Epithelial cell of esophagus (primary cell): ENCODE results near the gene DNAJC16.

Source experiments
- DNase-seq: peaks from one replicate; pipeline ENCODE4 v3.0.0; 2010; ENCODE audit warnings: low read depth
- H3K4me3 ChIP-seq: 2 replicates; pipeline ENCODE4 v1.5.1; 2011; ENCODE audit warnings: mild to moderate bottlenecking, low read length, control low read depth
- CTCF ChIP-seq: IDR thresholded peaks from 2 replicates; pipeline ENCODE4 v1.5.1; 2011; ENCODE audit warnings: low read depth, mild to moderate bottlenecking, low read length, control low read depth, inconsistent platforms; ENCODE audit not compliant: insufficient read depth; ENCODE audit errors: missing control alignments

DNAJC16 gene

GRCh38 chr1:15620155-15620545 lies 93.5 kb downstream of the DNAJC16 start:
- DNase-seq, result peak; percentile 83
- no peak for TF ChIP-seq CTCF
- peak overlapping the region; percentile 20 for H3K4me3 ChIP-seq

GRCh38 chr1:15620902-15621682 lies 94.4 kb downstream of the DNAJC16 start:
- TF ChIP-seq CTCF, result no peak
- DNase-seq, result no peak
- H3K4me3 ChIP-seq, result no peak overlapping the region

- H3K4me3 ChIP-seq, result no peak overlapping the region
- no peak for DNase-seq
- no peak for TF ChIP-seq CTCF
Observed at GRCh38 chr1:15621975-15622374, 95.3 kb downstream of the DNAJC16 start.

- no peak overlapping the region for H3K4me3 ChIP-seq
- no peak for DNase-seq
- TF ChIP-seq CTCF, result no peak
Observed at GRCh38 chr1:15622712-15623373, 96.2 kb downstream of the DNAJC16 start.

GRCh38 chr1:15623435-15623834 lies 96.8 kb downstream of the DNAJC16 start:
- H3K4me3 ChIP-seq, result no peak overlapping the region
- no peak for TF ChIP-seq CTCF
- DNase-seq, result no peak

- no peak for TF ChIP-seq CTCF
- H3K4me3 ChIP-seq, result no peak overlapping the region
- no peak for DNase-seq
Observed at GRCh38 chr1:15624133-15624714, 97.6 kb downstream of the DNAJC16 start.
